Endothelial cell of umbilical vein (primary cell): ENCODE measurements around the gene FBLN2.

Experiments
- EZH2 ChIP-seq: IDR thresholded peaks from 2 replicates; pipeline ENCODE4 v1.6.1; 2012; ENCODE audit warnings: borderline replicate concordance, low read depth, mild to moderate bottlenecking, moderate library complexity, low read length, inconsistent platforms; ENCODE audit not compliant: severe bottlenecking
- POLR2A ChIP-seq: IDR thresholded peaks from 2 replicates; pipeline ENCODE4 v1.6.1; 2012; ENCODE audit warnings: low read depth, mild to moderate bottlenecking, control low read depth, low read length
- POLR2AphosphoS5 ChIP-seq: IDR thresholded peaks from 2 replicates; pipeline ENCODE4 v1.6.1; 2012; ENCODE audit warnings: low read depth, mild to moderate bottlenecking, control low read depth, low read length, moderate library complexity; ENCODE audit not compliant: insufficient read depth
- TF ChIP-seq, protein P1 (sequence below), 2 donors: IDR thresholded peaks; 1 replicate in 1 of 2; 2 replicates in 1 of 2; pipeline ENCODE4 v1.5.1; 2011; ENCODE audit warnings: low read length in 2 of 2, mild to moderate bottlenecking in 2 of 2, moderate library complexity in 2 of 2, control low read depth in 1 of 2, inconsistent platforms in 1 of 2, low read depth in 1 of 2; ENCODE audit not compliant: insufficient read depth in 1 of 2; ENCODE audit errors: extremely low read depth in 1 of 2
- TF ChIP-seq, protein P2 (sequence below): IDR thresholded peaks from 2 replicates; pipeline ENCODE4 v1.6.1; 2011; ENCODE audit not compliant: insufficient read depth, insufficient read length

DNA sequence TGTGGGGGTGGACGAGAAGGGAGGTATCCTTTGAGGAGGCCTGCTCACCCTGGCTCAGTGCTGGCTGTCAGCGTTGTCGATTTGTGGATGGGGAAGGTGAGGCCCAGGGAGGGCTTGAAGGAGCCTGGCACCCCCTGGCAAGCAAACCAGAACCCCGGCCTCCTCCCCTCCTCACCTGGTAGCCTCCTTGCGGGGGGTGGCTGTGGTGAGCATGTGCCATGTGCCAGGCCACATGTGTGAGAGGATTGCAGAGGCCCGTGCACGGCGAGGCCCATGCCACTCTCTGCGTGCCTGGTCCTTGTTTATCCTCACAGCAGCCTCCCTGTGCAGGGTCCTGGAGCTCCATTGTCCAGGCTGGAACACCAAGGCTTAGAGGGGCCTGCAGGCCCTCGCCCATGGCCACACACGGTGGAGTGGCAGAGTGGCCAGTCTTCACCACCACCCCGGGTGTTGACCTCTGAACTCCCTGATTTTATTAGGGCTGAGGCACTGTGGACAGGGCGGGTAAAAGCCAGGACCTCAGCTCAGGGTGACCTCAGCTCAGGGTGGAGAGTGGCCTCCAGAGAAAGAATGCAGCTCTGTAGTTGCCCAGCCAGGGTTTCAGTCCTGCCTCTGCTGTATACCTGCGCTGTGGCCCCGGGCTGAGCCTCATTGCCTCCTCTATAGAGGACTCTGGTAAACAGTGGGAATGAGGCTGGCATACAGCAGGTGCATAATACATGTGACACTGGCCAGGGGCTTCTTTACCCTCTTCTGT lies 39.7 kb upstream of the FBLN2 start:
- TF ChIP-seq, protein P1, sequence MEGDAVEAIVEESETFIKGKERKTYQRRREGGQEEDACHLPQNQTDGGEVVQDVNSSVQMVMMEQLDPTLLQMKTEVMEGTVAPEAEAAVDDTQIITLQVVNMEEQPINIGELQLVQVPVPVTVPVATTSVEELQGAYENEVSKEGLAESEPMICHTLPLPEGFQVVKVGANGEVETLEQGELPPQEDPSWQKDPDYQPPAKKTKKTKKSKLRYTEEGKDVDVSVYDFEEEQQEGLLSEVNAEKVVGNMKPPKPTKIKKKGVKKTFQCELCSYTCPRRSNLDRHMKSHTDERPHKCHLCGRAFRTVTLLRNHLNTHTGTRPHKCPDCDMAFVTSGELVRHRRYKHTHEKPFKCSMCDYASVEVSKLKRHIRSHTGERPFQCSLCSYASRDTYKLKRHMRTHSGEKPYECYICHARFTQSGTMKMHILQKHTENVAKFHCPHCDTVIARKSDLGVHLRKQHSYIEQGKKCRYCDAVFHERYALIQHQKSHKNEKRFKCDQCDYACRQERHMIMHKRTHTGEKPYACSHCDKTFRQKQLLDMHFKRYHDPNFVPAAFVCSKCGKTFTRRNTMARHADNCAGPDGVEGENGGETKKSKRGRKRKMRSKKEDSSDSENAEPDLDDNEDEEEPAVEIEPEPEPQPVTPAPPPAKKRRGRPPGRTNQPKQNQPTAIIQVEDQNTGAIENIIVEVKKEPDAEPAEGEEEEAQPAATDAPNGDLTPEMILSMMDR (IDR thresholded peaks at IDR 0.05; ENCODE audit: extremely low read depth in 1 of 2, insufficient read depth in 1 of 2, low read depth in 1 of 2, low read length in 2 of 2): no peak
- TF ChIP-seq, protein P2, sequence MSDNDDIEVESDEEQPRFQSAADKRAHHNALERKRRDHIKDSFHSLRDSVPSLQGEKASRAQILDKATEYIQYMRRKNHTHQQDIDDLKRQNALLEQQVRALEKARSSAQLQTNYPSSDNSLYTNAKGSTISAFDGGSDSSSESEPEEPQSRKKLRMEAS: no peak
- TF ChIP-seq POLR2A (no peak), EZH2 (no peak), POLR2AphosphoS5 (no peak)
